ES-I3 (cell line): ENCODE measurements around the gene GOLGA6L25.
"Not testable (repeated sequence)": the region's sequence is repeated elsewhere in the genome, so short reads cannot be mapped to it uniquely, and the experiment has no call there.

Source experiments
- H3K36me3 ChIP-seq: 2 replicates; pipeline ENCODE4 v1.6.1; 2013; ENCODE audit warnings: mild to moderate bottlenecking, low read length, control low read depth, moderate library complexity; ENCODE audit not compliant: insufficient read depth
- H3K4me1 ChIP-seq: 2 replicates; pipeline ENCODE4 v1.6.1; 2013; ENCODE audit warnings: mild to moderate bottlenecking, control low read depth, low read length; ENCODE audit not compliant: insufficient read depth
- H3K9ac ChIP-seq: 2 replicates; pipeline ENCODE4 v1.6.1; 2013; ENCODE audit warnings: low read depth, mild to moderate bottlenecking, low read length, moderate library complexity
- H3K9me3 ChIP-seq: 2 replicates; pipeline ENCODE4 v1.6.1; 2013; ENCODE audit warnings: mild to moderate bottlenecking, low read length, moderate library complexity; ENCODE audit not compliant: control insufficient read depth, insufficient read depth

The GOLGA6L25 gene, protein sequence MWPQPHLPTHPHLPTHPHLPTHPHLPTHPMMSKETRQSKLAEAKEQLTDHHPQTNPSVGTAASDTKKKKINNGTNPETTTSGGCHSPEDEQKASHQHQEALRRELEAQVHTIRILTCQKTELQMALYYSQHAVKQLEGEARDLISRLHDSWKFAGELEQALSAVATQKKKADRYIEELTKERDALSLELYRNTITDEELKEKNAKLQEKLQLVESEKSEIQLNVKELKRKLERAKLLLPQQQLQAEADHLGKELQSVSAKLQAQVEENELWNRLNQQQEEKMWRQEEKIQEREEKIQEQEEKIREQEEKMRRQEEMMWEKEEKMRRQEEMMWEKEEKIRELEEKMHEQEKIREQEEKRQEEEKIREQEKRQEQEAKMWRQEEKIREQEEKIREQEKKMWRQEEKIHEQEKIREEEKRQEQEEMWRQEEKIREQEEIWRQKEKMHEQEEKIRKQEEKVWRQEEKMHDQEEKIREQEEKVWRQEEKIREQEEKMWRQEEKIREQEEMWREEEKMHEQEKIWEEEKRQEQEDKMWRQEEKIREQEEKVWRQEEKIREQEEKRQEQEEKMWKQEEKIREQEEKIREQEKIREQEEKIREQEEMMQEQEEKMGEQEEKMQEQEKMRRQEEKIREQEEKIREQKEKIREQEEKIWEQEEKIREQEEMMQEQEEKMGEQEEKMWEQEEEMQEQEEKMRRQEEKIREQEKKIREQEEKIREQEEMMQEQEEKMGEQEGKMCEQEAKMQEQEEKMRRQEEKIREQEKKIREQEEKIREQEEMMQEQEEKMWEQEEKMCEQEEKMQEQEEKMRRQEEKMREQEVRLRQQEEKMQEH

GRCh38 chr15:28553268-28553667, at the start of gene GOLGA6L25:
Gene GOLGA6L25 (plus strand): TSS chr15:28553568. CDS start chr15:28553629, 61 bp downstream.
- H3K9me3 ChIP-seq, H3K36me3 ChIP-seq, H3K4me1 ChIP-seq, H3K9ac ChIP-seq: not testable (repeated sequence)

DNA sequence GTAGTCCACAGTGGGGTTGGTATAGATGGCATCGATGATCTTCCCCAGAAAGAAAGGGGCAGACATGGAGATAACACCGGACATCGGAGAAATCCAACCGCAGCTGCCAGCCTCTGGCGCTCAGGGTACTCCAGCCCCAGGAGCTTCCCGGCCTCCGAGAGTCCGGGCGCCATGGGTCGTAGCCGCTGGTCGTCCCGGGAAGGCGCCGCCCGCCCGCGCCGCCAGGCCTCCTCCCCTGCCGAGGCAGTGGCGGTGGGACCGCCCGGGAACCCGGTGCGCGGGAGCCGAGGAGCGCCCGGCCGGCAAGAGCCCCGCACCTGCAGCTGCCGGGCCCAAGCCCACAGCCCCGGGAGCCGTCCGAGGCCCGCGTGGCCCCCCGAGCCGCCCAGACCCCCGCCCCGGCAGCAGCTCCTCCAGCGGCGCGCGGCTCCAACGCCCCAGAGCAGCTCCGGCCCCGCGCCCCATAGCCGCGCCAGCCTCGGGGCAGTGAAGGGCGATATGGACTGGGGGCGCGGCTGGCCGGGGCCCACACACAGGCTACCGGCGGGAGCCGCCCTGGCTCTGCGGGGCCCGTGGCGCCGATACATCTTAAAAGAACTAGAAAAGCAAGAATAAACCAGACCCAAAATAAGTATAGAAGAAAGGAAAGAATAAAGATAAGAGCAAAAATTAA, 45.0 kb upstream of the GOLGA6L25 start:
- not testable (repeated sequence) for H3K4me1 ChIP-seq, H3K9me3 ChIP-seq, H3K9ac ChIP-seq, H3K36me3 ChIP-seq

DNA sequence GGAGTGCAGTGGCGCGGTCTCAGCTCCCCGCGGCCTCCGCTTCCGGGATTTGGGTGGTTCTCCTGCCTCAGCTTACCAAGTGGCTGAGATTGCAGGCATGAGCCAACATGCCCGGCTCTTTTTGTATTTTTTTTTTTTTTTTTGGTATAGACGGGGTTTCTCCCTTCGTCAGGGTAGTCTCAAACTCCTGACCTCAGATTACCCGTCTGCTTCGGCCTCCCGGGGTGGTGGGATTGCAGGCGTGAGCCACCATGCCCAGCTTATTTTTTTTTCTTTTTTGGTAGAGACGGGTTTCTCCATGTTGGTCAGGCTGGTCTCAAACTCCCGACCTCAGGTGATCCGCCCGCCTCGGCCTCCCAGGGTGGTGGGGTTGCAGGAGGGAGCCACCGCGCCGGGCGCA, 39.2 kb upstream of the GOLGA6L25 start:
- H3K4me1 ChIP-seq, H3K9ac ChIP-seq, H3K36me3 ChIP-seq, H3K9me3 ChIP-seq: not testable (repeated sequence)

DNA sequence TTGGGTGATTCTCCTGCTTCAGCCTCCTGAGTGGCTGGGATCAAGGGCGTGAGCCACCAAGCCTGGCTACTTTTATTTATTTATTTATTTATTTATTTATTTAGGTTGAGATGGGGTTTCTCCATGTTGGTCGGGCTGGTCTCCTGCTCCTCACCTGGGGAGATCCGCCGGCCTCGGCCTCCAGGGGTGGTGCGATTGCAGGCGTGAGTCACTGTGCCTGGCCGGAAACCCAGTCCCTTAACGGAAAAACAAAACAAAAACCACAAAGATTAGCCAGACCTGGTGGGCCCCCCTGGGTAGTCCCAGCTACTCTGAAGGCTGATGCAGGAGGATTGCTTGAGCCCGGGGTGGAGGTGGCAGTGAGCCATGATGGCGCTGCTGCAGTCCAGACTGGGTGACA, 38.2 kb upstream of the GOLGA6L25 start:
- not testable (repeated sequence) for H3K4me1 ChIP-seq, H3K9ac ChIP-seq, H3K36me3 ChIP-seq, H3K9me3 ChIP-seq

GRCh38 chr15:28532954-28533353, 20.4 kb upstream of the GOLGA6L25 start, which contains the start of gene GOLGA8G:
Gene GOLGA8G (minus strand): TSS chr15:28532971. CDS start chr15:28532909, 62 bp downstream.
- H3K9ac ChIP-seq, H3K4me1 ChIP-seq, H3K36me3 ChIP-seq, H3K9me3 ChIP-seq: not testable (repeated sequence)

DNA sequence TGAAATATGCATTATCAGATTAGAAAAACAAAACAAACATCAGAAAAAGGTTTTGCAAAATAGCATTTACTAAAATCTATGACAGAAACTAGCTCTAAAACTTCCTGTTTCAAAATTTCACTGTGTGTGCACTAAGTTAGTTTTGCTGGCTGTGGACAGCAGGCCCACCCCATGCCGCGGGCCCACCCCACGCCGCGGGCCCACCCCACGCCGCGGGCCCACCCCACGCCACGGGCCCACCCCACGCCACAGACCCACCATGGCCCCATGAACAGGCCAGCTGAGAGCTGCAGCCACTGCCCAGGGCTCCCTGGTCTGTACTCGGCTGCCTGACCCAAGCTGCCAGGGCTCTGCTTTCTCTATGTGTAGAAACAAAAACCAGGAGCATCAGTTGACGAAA, 20.0 kb downstream of the GOLGA6L25 start:
- not testable (repeated sequence) for H3K9me3 ChIP-seq, H3K36me3 ChIP-seq, H3K9ac ChIP-seq, H3K4me1 ChIP-seq

DNA sequence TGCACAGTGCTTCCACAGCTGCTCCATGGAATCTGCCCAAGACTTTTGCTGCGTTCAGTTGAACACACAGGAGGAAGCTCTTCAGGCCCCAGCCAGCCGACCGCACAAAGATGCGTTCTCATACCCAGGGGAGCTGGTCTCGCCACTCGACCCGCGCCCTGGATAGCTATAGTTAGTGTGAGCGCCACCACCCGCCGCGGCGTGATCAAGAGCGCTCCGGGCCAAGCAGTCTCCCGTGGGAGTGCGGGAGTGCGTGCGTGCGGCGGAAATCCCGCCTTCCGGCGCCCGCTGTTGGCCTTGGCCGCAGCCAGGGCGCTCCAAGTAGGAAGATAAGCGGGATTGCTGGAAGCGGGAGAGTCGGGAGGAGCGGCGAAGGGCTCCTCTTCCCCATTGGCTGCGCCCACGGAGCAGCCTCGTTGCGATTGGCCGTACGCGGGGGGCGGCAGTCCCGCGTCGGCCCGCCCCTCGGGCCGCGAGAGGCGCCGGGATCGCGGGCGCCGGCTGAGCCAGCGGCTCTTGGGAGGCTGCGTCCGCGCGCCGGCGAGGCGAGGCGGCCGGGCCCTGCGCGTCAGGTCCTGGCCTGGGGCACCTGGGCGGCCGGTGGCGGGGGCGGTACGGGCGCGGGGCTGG, 35.7 kb downstream of the GOLGA6L25 start:
- not testable (repeated sequence) for H3K9ac ChIP-seq, H3K9me3 ChIP-seq

DNA sequence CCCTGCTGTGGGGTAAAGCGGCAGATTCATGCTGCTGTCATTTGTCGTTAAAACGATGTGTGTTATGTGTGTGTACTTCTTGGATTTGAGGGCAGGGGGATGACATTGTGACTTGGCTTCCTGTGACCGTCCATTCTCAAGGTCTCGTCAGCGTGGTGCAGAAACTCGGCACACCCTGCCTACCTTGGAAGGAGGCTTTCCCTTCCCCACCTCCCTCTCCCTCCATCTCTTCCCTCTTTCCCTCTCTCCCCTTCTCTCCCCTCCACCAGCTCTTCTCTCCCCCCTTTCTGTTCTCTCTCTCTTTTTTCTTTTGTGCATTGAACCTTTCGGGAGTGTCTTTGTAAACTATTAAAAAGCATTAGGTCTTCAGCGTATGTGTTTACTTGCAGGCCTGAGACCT, 36.4 kb downstream of the GOLGA6L25 start:
- not testable (repeated sequence) for H3K4me1 ChIP-seq, H3K9me3 ChIP-seq, H3K36me3 ChIP-seq, H3K9ac ChIP-seq

More for the DNA sequence above, 35.7 kb downstream of the GOLGA6L25 start:
- H3K4me1 ChIP-seq, H3K36me3 ChIP-seq: not testable (repeated sequence)

DNA sequence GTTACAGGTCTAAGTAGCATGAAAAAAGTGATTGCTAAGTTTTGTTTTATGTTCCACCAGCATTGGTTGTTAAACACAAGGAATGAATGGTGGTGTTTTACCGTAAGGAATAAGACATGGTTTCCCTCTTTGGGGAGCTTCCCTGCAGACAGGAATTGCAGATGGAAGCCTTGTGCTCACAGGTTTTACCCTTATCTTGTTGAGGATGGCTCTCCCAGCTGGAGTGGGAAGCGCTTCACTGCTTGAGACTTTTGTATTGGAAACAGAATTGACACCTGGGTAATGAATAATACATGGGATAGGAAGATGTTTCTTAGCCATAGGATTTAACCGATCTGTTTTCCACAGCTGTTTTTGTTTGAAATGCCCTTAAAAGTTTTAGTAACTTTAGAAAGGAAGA, 39.0 kb downstream of the GOLGA6L25 start:
- not testable (repeated sequence) for H3K9me3 ChIP-seq, H3K36me3 ChIP-seq, H3K4me1 ChIP-seq, H3K9ac ChIP-seq

DNA sequence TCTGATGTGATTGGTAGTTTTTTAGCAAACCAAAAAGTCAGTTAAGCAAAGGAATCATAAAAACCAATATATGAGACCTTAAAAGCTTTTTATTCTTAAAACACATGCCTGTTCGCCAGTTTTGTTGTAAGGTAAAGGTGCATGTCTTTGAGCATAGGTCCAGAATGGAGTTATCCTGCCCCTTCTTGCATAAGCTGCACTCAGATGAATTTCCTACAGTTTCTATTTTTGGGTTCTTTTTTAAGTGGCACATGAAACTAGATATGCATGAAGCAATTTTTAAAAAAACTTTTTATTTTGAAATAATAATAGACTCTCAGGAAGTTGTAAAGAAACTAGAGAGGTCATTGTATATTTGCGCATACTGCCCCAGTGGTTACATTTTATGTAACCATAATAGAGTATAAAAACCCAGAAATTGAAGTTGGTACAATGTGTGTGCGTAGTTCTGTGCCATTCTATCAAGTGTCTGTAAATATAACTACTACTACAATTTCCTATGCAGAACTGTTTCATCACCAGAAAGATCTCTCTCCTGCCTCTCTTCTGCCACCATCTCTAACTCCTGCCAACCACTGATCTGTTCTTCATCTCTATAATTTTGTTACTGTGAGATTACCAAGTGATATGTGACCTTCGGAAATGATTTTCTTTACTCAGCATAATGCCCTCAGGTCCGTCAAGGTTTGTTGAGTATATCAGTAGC, 40.2 kb downstream of the GOLGA6L25 start:
- not testable (repeated sequence) for H3K4me1 ChIP-seq, H3K9ac ChIP-seq, H3K9me3 ChIP-seq, H3K36me3 ChIP-seq

- H3K9ac ChIP-seq, H3K9me3 ChIP-seq, H3K36me3 ChIP-seq, H3K4me1 ChIP-seq: not testable (repeated sequence)
Measured at GRCh38 chr15:28597471-28597870, 44.1 kb downstream of the GOLGA6L25 start.

- not testable (repeated sequence) for H3K4me1 ChIP-seq, H3K9ac ChIP-seq, H3K9me3 ChIP-seq, H3K36me3 ChIP-seq
Measured at GRCh38 chr15:28598209-28598608, 44.8 kb downstream of the GOLGA6L25 start.

GRCh38 chr15:28602152-28602551, 48.8 kb downstream of the GOLGA6L25 start:
- not testable (repeated sequence) for H3K9me3 ChIP-seq, H3K9ac ChIP-seq, H3K4me1 ChIP-seq, H3K36me3 ChIP-seq
